IPS-18c (cell line): ENCODE results near the gene RPRD2.
"Not testable (repeated sequence)": the region's sequence is repeated elsewhere in the genome, so short reads cannot be mapped to it uniquely, and the experiment has no call there.

Source experiments
- H3K4me3 ChIP-seq: 2 replicates; pipeline ENCODE4 v1.7.0; 2013; ENCODE audit warnings: low read depth, mild to moderate bottlenecking, low read length, moderate library complexity; ENCODE audit not compliant: insufficient read depth
- H3K9me3 ChIP-seq: one replicate; pipeline ENCODE4 v1.6.1; 2013; ENCODE audit warnings: mild to moderate bottlenecking, low read length, moderate library complexity; ENCODE audit not compliant: control insufficient read depth, insufficient read depth

Gene RPRD2

GRCh38 chr1:150363426-150364230 lies at the start of gene RPRD2:
Gene RPRD2, plus strand, starts transcription at chr1:150364147. Its CDS starts 568 bp downstream, at chr1:150364715.
- H3K9me3 ChIP-seq = peaks cover 2% of the 10 kb centered on the region
- H3K4me3 ChIP-seq = peak within 1 kb of the TSS; percentile 94

- H3K9me3 ChIP-seq, H3K4me3 ChIP-seq: not testable (repeated sequence)
Measured at GRCh38 chr1:150314691-150315090, 49.3 kb upstream of the RPRD2 start.

GRCh38 chr1:150320667-150320978 lies 43.3 kb upstream of the RPRD2 start:
- Histone ChIP-seq H3K4me3 (no peak overlapping the region; the same call in 1 of the 2 replicates), H3K9me3 (no peaks in the 10 kb centered on the region)

- H3K9me3 ChIP-seq = no peaks in the 10 kb centered on the region
- H3K4me3 ChIP-seq = peak overlapping the region; percentile 69
Measured at GRCh38 chr1:150321826-150322166, 42.2 kb upstream of the RPRD2 start.

GRCh38 chr1:150322310-150322709 lies 41.6 kb upstream of the RPRD2 start:
- Histone ChIP-seq H3K9me3 (no peaks in the 10 kb centered on the region), H3K4me3 (peak overlapping the region; percentile 69)

GRCh38 chr1:150332651-150333290 lies 31.2 kb upstream of the RPRD2 start:
- no peaks in the 10 kb centered on the region for H3K9me3 ChIP-seq

GRCh38 chr1:150346316-150346715 lies 17.6 kb upstream of the RPRD2 start:
- H3K4me3 ChIP-seq = no peak overlapping the region
- H3K9me3 ChIP-seq = no peaks in the 10 kb centered on the region

More at GRCh38 chr1:150332651-150333290, 31.2 kb upstream of the RPRD2 start:
- H3K4me3 ChIP-seq = no peak overlapping the region

GRCh38 chr1:150352866-150353265 lies 11.1 kb upstream of the RPRD2 start:
- Histone ChIP-seq H3K4me3 (no peak overlapping the region), H3K9me3 (no peaks in the 10 kb centered on the region)

- peaks cover 2% of the 10 kb centered on the region for H3K9me3 ChIP-seq
- no peak overlapping the region for H3K4me3 ChIP-seq
Measured at GRCh38 chr1:150362721-150363425, 1.1 kb upstream of the RPRD2 start.

GRCh38 chr1:150364231-150365003 lies 470 bp downstream of the RPRD2 start:
- Histone ChIP-seq H3K4me3 (peak overlapping the region; percentile 94), H3K9me3 (no peaks in the 10 kb centered on the region)

GRCh38 chr1:150365941-150366340 lies 2.0 kb downstream of the RPRD2 start:
- Histone ChIP-seq H3K9me3 (peaks cover 2% of the 10 kb centered on the region), H3K4me3 (peak overlapping the region; percentile 94)

GRCh38 chr1:150366416-150367296 lies 2.7 kb downstream of the RPRD2 start:
- Histone ChIP-seq H3K4me3 (peak overlapping the region; percentile 94), H3K9me3 (peaks cover 2% of the 10 kb centered on the region)

- Histone ChIP-seq H3K4me3 (no peak overlapping the region), H3K9me3 (peaks cover 2% of the 10 kb centered on the region)
Measured at GRCh38 chr1:150371110-150371509, 7.2 kb downstream of the RPRD2 start.

GRCh38 chr1:150372580-150372979 lies 8.6 kb downstream of the RPRD2 start:
- H3K4me3 ChIP-seq = no peak overlapping the region
- H3K9me3 ChIP-seq = peaks cover 2% of the 10 kb centered on the region

- Histone ChIP-seq H3K9me3 (no peaks in the 10 kb centered on the region), H3K4me3 (no peak overlapping the region)
Measured at GRCh38 chr1:150376110-150376509, 12.2 kb downstream of the RPRD2 start.

- no peaks in the 10 kb centered on the region for H3K9me3 ChIP-seq
- no peak overlapping the region for H3K4me3 ChIP-seq
Measured at GRCh38 chr1:150383631-150384324, 19.8 kb downstream of the RPRD2 start.
